Kidney (tissue), 14 donors: ENCODE results near the gene PLXDC1. TPM values are rescaled to one million over a fixed set of nuclear protein-coding genes. Genes with fewer than 3 reads are reported as not detected.
"Not testable (repeated sequence)": the region's sequence is repeated elsewhere in the genome, so short reads cannot be mapped to it uniquely, and the experiment has no call there.

Experiments used
- DNase-seq, 5 donors: peaks; one replicate each; pipeline ENCODE4 v3.0.0-alpha.2; 2013 to 2020
- FAIRE-seq: peaks from 2 replicates; lab custom pipeline; 2012; peaks lifted over from hg19 to GRCh38; lab: Jason Lieb, UNC
- H3K27ac ChIP-seq, 2 donors: one replicate each; pipeline ENCODE4 v1.7.0; 2013; ENCODE audit warnings: low read depth in 2 of 2, low read length in 2 of 2, inconsistent platforms in 1 of 2
- H3K27me3 ChIP-seq: one replicate; pipeline ENCODE4 v1.7.1; 2013; ENCODE audit warnings: low read length, inconsistent platforms; ENCODE audit not compliant: control insufficient read depth, insufficient read depth
- H3K36me3 ChIP-seq, 3 donors: one replicate each; pipeline versions ENCODE4 v1.7.0 to v1.7.1; 2013; ENCODE audit warnings: low read length in 3 of 3, control low read depth in 1 of 3, inconsistent platforms in 1 of 3; ENCODE audit not compliant: insufficient read depth in 3 of 3, control insufficient read depth in 2 of 3
- H3K4me1 ChIP-seq, 3 donors: one replicate each; pipeline versions ENCODE4 v1.7.0 to v1.7.1; 2013; ENCODE audit warnings: low read length in 3 of 3, inconsistent platforms in 1 of 3, low read depth in 1 of 3; ENCODE audit not compliant: control insufficient read depth in 2 of 3, insufficient read depth in 2 of 3
- H3K4me3 ChIP-seq, 3 donors: one replicate each; pipeline versions ENCODE4 v1.7.0 to v1.8.1; 2013; ENCODE audit warnings: low read length in 3 of 3, control low read depth in 1 of 3, inconsistent platforms in 1 of 3
- H3K9ac ChIP-seq, 3 donors: one replicate each; pipeline versions ENCODE4 v1.7.0 to v1.7.1; 2013; ENCODE audit warnings: low read length in 3 of 3, control low read depth in 1 of 3, inconsistent platforms in 1 of 3
- H3K9me3 ChIP-seq, 3 donors: one replicate each; pipeline versions ENCODE4 v1.7.0 to v1.7.1; 2013; ENCODE audit warnings: low read length in 3 of 3, control low read depth in 1 of 3, inconsistent platforms in 1 of 3; ENCODE audit not compliant: control insufficient read depth in 2 of 3, insufficient read depth in 1 of 3
- CTCF ChIP-seq: IDR thresholded peaks from 3 replicates; pipeline ENCODE4 v1.5.1; 2012; ENCODE audit warnings: mild to moderate bottlenecking, moderate library complexity, borderline replicate concordance; ENCODE audit not compliant: insufficient read depth; ENCODE audit errors: extremely low read depth
- intact Hi-C: fragments of 100-400 bp; cut with DNase I; formaldehyde crosslinking; loops from one replicate; pipeline ENCODE4 v1.11.1; 2022
- polyA plus RNA-seq: library from polyadenylated mRNA; stranded (reverse); fragments of 350-450 nt; fragmentation: Illumina TruSeq; extraction: RNeasy Lipid Tissue Mini Kit (QIAGEN cat#74804); gene quantifications from one replicate; pipeline ENCODE4 v1.2.3, GENCODE V29; 2014; ENCODE audit warnings: low read depth, low replicate concordance; ENCODE audit not compliant: insufficient read depth
- total RNA-seq: library from RNA; stranded (reverse); fragmentation: NEBNext Ultra II Directional; extraction: Animal tissue kit (Norgen Biotek cat#: 25700); gene quantifications from one replicate; pipeline ENCODE4 v1.2.1, GENCODE V29; 2021
- donor health status: control.
- donor health status: control.
- donor health status: control.
- donor health status: control.
- donor health status: control.
- donor health status: DM: yes; HTN: yes; CAD: no.
- donor health status: Normal renal cell carcinoma (clear cell type).

Gene PLXDC1
- total and polyA plus RNA-seq, 2 donors from 2014 or later: 4.5 to 11.1 TPM

GRCh38 chr17:39169101-39169500 is 17.7 kb upstream of the PLXDC1 start:
- H3K4me3 ChIP-seq: no peak overlapping the region
- no peak for TF ChIP-seq CTCF
- H3K9ac ChIP-seq: no peak overlapping the region
- intact Hi-C loops: no loop called here
- H3K27me3 ChIP-seq: no peaks in the 10 kb centered on the region
- no peaks in the 10 kb centered on the region for H3K9me3 ChIP-seq
- DNase-seq (no peak), FAIRE-seq (no peak)
- no peak overlapping the region for H3K27ac ChIP-seq
- no peaks in the 10 kb centered on the region for H3K36me3 ChIP-seq
- H3K4me1 ChIP-seq: peaks cover 0 to 8% (median 0%) of the 10 kb centered on the region in 3 donors

GRCh38 chr17:39168503-39168902 is 17.1 kb upstream of the PLXDC1 start:
- H3K9me3 ChIP-seq, H3K36me3 ChIP-seq, H3K4me1 ChIP-seq, H3K4me3 ChIP-seq, H3K9ac ChIP-seq, intact Hi-C loops, DNase-seq, H3K27me3 ChIP-seq, H3K27ac ChIP-seq, FAIRE-seq: not testable (repeated sequence)

- intact Hi-C loops: no loop called here
Measured at GRCh38 chr17:39167476-39167875, 16.0 kb upstream of the PLXDC1 start.

More at GRCh38 chr17:39167476-39167875, 16.0 kb upstream of the PLXDC1 start:
- FAIRE-seq (no peak), DNase-seq (no peak)
- H3K27ac ChIP-seq: no peak overlapping the region
- H3K36me3 ChIP-seq: no peaks in the 10 kb centered on the region
- H3K4me3 ChIP-seq: no peak overlapping the region
- H3K27me3 ChIP-seq: no peaks in the 10 kb centered on the region
- no peak overlapping the region for H3K9ac ChIP-seq
- H3K9me3 ChIP-seq: no peaks in the 10 kb centered on the region
- no peak for TF ChIP-seq CTCF
- peaks cover 0 to 8% (median 0%) of the 10 kb centered on the region in 3 donors for H3K4me1 ChIP-seq
